ENCODE measurements around the gene GGPS1. TPM values are rescaled to one million over a fixed set of nuclear protein-coding genes. Genes with fewer than 3 reads are reported as not detected.

GGPS1 gene
- polyA plus RNA-seq, 1 donor (not counting 4 experiments of a cell fraction or from before 2014, with no cell fraction given): 40.8 TPM

GRCh38 chr1:235313262-235313661 lies 15.1 kb upstream of the GGPS1 start:
- FAIRE-seq: peak; percentile 66
- peak overlapping the region; percentile 44 for H3K27ac ChIP-seq (ENCODE audit: control insufficient read depth, insufficient read depth, low read length)
- dilution Hi-C loops (cut with MboI; ENCODE audit: extremely low pct_ligation_motif_present, low sequenced_read_pairs): no loop called here
- H3K4me2 ChIP-seq (ENCODE audit: control insufficient read depth, extremely low read depth, insufficient read depth, low read depth, low read length): peak overlapping the region; percentile 86
- peak overlapping the region in 2 of 3 experiments; percentile 38 to 54 for H3K4me3 ChIP-seq (ENCODE audit: control insufficient read depth in 2 of 3, extremely low read depth in 1 of 3, insufficient read depth in 2 of 3, low read depth in 1 of 3, low read length in 3 of 3)
- no peaks in the 10 kb centered on the region for H3K9me1 ChIP-seq (ENCODE audit: control insufficient read depth, extremely low read depth, insufficient read depth, low read length)
- H3K9ac ChIP-seq (ENCODE audit: control insufficient read depth, extremely low read depth, insufficient read depth, low read length): peak overlapping the region; percentile 28
- TF ChIP-seq EZH2 (IDR thresholded peaks at IDR 0.05; ENCODE audit: low read length) (no peak), CTCF (optimal IDR thresholded peaks at IDR 0.05 in 1 of 3, IDR thresholded peaks at IDR 0.05 in 1 of 3, conservative IDR thresholded peaks at IDR 0.05 in 1 of 3; ENCODE audit: extremely low read depth in 1 of 3, insufficient read depth in 2 of 3, low read length in 3 of 3) (no peak)
- no peaks in the 10 kb centered on the region for H3K9me3 ChIP-seq (ENCODE audit: control insufficient read depth, low read depth, low read length)
- no peak overlapping the region for H2AFZ ChIP-seq (ENCODE audit: control insufficient read depth, low read length)
- H3K79me2 ChIP-seq (ENCODE audit: control insufficient read depth, insufficient read depth, low read length): peaks cover 78% of the 10 kb centered on the region
- peaks cover 0 to 1% of the 10 kb centered on the region in 2 experiments for H3K36me3 ChIP-seq (ENCODE audit: control insufficient read depth in 2 of 2, extremely low read depth in 1 of 2, insufficient read depth in 2 of 2, low read length in 2 of 2)
- peaks cover 16% of the 10 kb centered on the region for H3K4me1 ChIP-seq (ENCODE audit: control insufficient read depth, extremely low read depth, insufficient read depth, low read length)
- DNase-seq (ENCODE audit: low read depth, low spot score): no peak
- no peaks in the 10 kb centered on the region for H3K27me3 ChIP-seq (ENCODE audit: control insufficient read depth, extremely low read depth, insufficient read depth, low read length)
- H4K20me1 ChIP-seq (ENCODE audit: control insufficient read depth, extremely low read depth, insufficient read depth, low read length): peaks cover 7% of the 10 kb centered on the region

- Histone ChIP-seq H3K9me3 (ENCODE audit: control insufficient read depth, low read depth, low read length) (no peaks in the 10 kb centered on the region), H3K79me2 (ENCODE audit: control insufficient read depth, insufficient read depth, low read length) (peaks cover 85% of the 10 kb centered on the region), H2AFZ (ENCODE audit: control insufficient read depth, low read length) (no peak overlapping the region), H3K27me3 (ENCODE audit: control insufficient read depth, extremely low read depth, insufficient read depth, low read length) (no peaks in the 10 kb centered on the region), H4K20me1 (ENCODE audit: control insufficient read depth, extremely low read depth, insufficient read depth, low read length) (peaks cover 7% of the 10 kb centered on the region), H3K27ac (ENCODE audit: control insufficient read depth, insufficient read depth, low read length) (peak overlapping the region; percentile 44), H3K4me1 (ENCODE audit: control insufficient read depth, extremely low read depth, insufficient read depth, low read length) (peaks cover 16% of the 10 kb centered on the region), H3K36me3 (ENCODE audit: control insufficient read depth in 2 of 2, extremely low read depth in 1 of 2, insufficient read depth in 2 of 2, low read length in 2 of 2) (peaks cover 1 to 5% of the 10 kb centered on the region in 2 experiments), H3K4me3 (ENCODE audit: control insufficient read depth in 2 of 3, extremely low read depth in 1 of 3, insufficient read depth in 2 of 3, low read depth in 1 of 3, low read length in 3 of 3) (peak overlapping the region in 2 of 3 experiments; percentile 25 to 45), H3K9me1 (ENCODE audit: control insufficient read depth, extremely low read depth, insufficient read depth, low read length) (no peaks in the 10 kb centered on the region), H3K9ac (ENCODE audit: control insufficient read depth, extremely low read depth, insufficient read depth, low read length) (peak overlapping the region; percentile 22), H3K4me2 (ENCODE audit: control insufficient read depth, extremely low read depth, insufficient read depth, low read depth, low read length) (peak overlapping the region; percentile 86)
- peak; percentile 46 for FAIRE-seq
- no peak for TF ChIP-seq EZH2 (IDR thresholded peaks at IDR 0.05; ENCODE audit: low read length)
- TF ChIP-seq CTCF (optimal IDR thresholded peaks at IDR 0.05 in 1 of 3, IDR thresholded peaks at IDR 0.05 in 1 of 3, conservative IDR thresholded peaks at IDR 0.05 in 1 of 3; ENCODE audit: extremely low read depth in 1 of 3, insufficient read depth in 2 of 3, low read length in 3 of 3): no peak
- no peak for DNase-seq (ENCODE audit: low read depth, low spot score)
- dilution Hi-C loops (cut with MboI; ENCODE audit: extremely low pct_ligation_motif_present, low sequenced_read_pairs): no loop called here
Measured at GRCh38 chr1:235313931-235314678, 14.3 kb upstream of the GGPS1 start.
